ENCODE results near the gene CNPY3. TPM values are rescaled to one million over a fixed set of nuclear protein-coding genes. Genes with fewer than 3 reads are reported as not detected.

CNPY3 gene
- total RNA-seq, 1 donor = 33.3 TPM

DNA sequence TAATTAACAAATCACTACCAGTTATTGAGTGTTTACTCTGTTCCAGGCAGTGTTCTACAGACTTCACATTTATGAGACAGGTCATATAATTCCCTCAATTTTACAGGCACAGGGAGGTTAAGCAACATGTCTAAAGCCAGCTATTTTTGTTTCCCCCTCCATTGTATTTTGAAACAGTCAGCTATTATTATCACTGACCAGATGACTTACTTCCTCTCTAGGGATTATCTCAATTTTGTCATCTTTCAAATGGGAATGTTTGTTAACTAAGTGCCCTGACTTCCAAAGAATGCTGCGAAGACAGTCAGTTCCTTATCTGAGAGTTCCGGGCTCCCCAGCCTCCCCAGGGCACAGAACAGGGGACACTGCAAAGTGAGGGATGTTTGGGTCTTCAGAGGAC lies 5.6 kb upstream of the CNPY3 start:
- Histone ChIP-seq H3K4me3 (ENCODE audit: insufficient read depth, low read length) (no peak overlapping the region), H3K27me3 (ENCODE audit: insufficient read depth, low read length) (no peaks in the 10 kb centered on the region), H2AFZ (ENCODE audit: low read length) (no peak overlapping the region), H3K4me2 (ENCODE audit: insufficient read depth, low read length) (no peak overlapping the region), H3K4me1 (ENCODE audit: insufficient read depth, low read length) (peaks cover 3% of the 10 kb centered on the region), H3K27ac (ENCODE audit: low read depth, low read length) (no peak overlapping the region), H3K9me3 (ENCODE audit: low read depth, low read length) (no peaks in the 10 kb centered on the region), H3K36me3 (ENCODE audit: insufficient read depth, low read length) (no peaks in the 10 kb centered on the region), H3K79me2 (ENCODE audit: insufficient read depth, low read length) (no peaks in the 10 kb centered on the region), H4K20me1 (ENCODE audit: insufficient read depth, low read length) (no peaks in the 10 kb centered on the region)
- no peak for DNase-seq (ENCODE audit: insufficient read length, low spot score, missing footprints)
- TF ChIP-seq, protein P1, sequence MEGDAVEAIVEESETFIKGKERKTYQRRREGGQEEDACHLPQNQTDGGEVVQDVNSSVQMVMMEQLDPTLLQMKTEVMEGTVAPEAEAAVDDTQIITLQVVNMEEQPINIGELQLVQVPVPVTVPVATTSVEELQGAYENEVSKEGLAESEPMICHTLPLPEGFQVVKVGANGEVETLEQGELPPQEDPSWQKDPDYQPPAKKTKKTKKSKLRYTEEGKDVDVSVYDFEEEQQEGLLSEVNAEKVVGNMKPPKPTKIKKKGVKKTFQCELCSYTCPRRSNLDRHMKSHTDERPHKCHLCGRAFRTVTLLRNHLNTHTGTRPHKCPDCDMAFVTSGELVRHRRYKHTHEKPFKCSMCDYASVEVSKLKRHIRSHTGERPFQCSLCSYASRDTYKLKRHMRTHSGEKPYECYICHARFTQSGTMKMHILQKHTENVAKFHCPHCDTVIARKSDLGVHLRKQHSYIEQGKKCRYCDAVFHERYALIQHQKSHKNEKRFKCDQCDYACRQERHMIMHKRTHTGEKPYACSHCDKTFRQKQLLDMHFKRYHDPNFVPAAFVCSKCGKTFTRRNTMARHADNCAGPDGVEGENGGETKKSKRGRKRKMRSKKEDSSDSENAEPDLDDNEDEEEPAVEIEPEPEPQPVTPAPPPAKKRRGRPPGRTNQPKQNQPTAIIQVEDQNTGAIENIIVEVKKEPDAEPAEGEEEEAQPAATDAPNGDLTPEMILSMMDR (IDR thresholded peaks at IDR 0.05; ENCODE audit: extremely low read depth, low read depth, low read length) = no peak

DNA sequence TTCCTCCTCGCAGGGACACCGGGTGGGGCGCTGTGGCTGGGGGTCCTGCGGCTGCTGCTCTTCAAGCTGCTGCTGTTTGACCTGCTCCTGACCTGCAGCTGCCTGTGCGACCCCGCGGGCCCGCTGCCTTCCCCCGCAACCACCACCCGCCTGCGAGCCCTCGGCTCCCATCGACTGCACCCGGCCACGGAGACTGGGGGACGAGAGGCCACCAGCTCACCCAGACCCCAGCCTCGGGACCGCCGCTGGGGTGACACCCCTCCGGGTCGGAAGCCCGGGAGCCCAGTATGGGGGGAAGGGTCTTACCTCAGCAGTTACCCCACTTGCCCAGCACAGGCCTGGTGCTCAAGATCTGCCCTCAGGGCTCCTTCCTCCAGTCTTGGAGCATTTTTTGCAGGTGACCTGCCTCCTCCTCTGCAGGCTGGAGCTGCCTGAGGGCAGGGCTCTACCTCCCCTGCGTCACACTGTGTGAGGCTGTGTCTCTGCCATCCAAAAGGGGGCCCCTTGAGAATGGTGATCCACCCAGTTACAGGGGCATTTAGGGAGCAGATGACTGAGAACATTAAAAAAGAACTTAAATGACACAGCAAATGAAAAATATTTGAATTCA lies 3.9 kb upstream of the CNPY3 start:
- Histone ChIP-seq H3K4me1 (ENCODE audit: insufficient read depth, low read length) (peaks cover 3% of the 10 kb centered on the region), H2AFZ (ENCODE audit: low read length) (no peak overlapping the region), H3K27me3 (ENCODE audit: insufficient read depth, low read length) (no peaks in the 10 kb centered on the region), H3K4me2 (ENCODE audit: insufficient read depth, low read length) (no peak overlapping the region), H3K4me3 (ENCODE audit: insufficient read depth, low read length) (no peak overlapping the region), H4K20me1 (ENCODE audit: insufficient read depth, low read length) (no peaks in the 10 kb centered on the region), H3K27ac (ENCODE audit: low read depth, low read length) (no peak overlapping the region), H3K79me2 (ENCODE audit: insufficient read depth, low read length) (peaks cover under 1% of the 10 kb centered on the region), H3K36me3 (ENCODE audit: insufficient read depth, low read length) (no peaks in the 10 kb centered on the region), H3K9me3 (ENCODE audit: low read depth, low read length) (no peaks in the 10 kb centered on the region)
- TF ChIP-seq, protein P1 (IDR thresholded peaks at IDR 0.05; ENCODE audit: extremely low read depth, low read depth, low read length) = no peak
- no peak for DNase-seq (ENCODE audit: insufficient read length, low spot score, missing footprints)

DNA sequence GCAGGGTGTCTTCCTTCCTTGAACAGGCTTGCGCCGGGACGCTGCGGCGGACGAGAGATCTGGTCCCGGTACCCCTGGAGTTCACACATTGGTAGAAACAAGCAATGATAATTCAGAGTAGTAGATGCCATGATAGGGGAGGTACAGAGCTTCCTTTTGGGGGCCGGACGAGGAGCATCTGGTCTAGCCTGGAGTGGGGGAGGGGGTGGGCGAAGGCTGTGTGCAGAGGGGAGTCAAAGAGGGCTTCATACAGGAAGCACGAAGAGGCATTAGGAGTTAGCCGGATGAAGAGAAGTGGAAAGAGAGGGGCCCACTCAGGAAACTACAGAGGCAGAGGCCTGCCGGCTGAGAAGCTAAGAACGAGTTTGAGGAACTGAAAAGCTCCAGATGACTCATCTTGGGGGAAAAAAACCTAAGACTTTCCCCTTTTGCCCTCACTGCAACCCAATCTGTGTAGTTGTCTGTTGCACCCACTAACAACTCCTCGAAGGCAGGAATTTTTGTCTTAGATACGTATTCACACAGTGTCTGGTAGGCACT lies 611 bp downstream of the CNPY3 start:
- peak overlapping the region; percentile 94 for H2AFZ ChIP-seq (ENCODE audit: low read length)
- H3K4me2 ChIP-seq (ENCODE audit: insufficient read depth, low read length) = peak overlapping the region; percentile 91
- TF ChIP-seq, protein P1 (IDR thresholded peaks at IDR 0.05; ENCODE audit: extremely low read depth, low read depth, low read length) = no peak
- H4K20me1 ChIP-seq (ENCODE audit: insufficient read depth, low read length) = peaks cover 3% of the 10 kb centered on the region
- H3K27ac ChIP-seq (ENCODE audit: low read depth, low read length) = peak overlapping the region; percentile 91
- peaks cover 12% of the 10 kb centered on the region for H3K4me1 ChIP-seq (ENCODE audit: insufficient read depth, low read length)
- peak; percentile 87 for DNase-seq (ENCODE audit: insufficient read length, low spot score, missing footprints)
- H3K79me2 ChIP-seq (ENCODE audit: insufficient read depth, low read length) = peaks cover 41% of the 10 kb centered on the region
- H3K27me3 ChIP-seq (ENCODE audit: insufficient read depth, low read length) = no peaks in the 10 kb centered on the region
- H3K9me3 ChIP-seq (ENCODE audit: low read depth, low read length) = no peaks in the 10 kb centered on the region
- peaks cover 7% of the 10 kb centered on the region for H3K36me3 ChIP-seq (ENCODE audit: insufficient read depth, low read length)
- H3K4me3 ChIP-seq (ENCODE audit: insufficient read depth, low read length) = peak overlapping the region; percentile 88

DNA sequence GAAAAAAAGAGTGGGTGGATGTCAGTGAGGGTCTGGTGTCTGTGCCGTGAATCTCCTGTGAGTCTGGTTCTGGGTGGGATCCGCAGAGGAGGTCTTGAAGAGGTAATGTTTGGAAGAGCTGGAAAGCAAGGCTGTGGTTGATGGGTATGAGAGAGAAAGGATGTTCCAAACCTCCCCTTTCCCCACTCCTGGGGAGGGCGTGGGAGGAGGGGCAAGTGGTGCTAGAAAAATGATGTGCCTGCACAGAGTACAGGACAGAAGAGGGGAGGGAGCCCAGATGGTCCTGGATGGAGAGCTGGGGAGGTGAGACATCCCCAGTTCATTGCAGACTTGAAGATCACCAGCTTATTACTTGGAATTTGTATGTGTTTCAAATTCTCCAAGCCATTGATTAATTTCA lies 3.1 kb downstream of the CNPY3 start:
- Histone ChIP-seq H3K4me1 (ENCODE audit: insufficient read depth, low read length) (peaks cover 12% of the 10 kb centered on the region), H3K4me3 (ENCODE audit: insufficient read depth, low read length) (no peak overlapping the region), H3K4me2 (ENCODE audit: insufficient read depth, low read length) (no peak overlapping the region), H3K79me2 (ENCODE audit: insufficient read depth, low read length) (peaks cover 46% of the 10 kb centered on the region), H4K20me1 (ENCODE audit: insufficient read depth, low read length) (peaks cover 3% of the 10 kb centered on the region), H3K27ac (ENCODE audit: low read depth, low read length) (no peak overlapping the region), H3K36me3 (ENCODE audit: insufficient read depth, low read length) (peaks cover 17% of the 10 kb centered on the region), H2AFZ (ENCODE audit: low read length) (no peak overlapping the region), H3K27me3 (ENCODE audit: insufficient read depth, low read length) (no peaks in the 10 kb centered on the region), H3K9me3 (ENCODE audit: low read depth, low read length) (no peaks in the 10 kb centered on the region)
- TF ChIP-seq, protein P1 (IDR thresholded peaks at IDR 0.05; ENCODE audit: extremely low read depth, low read depth, low read length) = no peak
- peak; percentile 13 for DNase-seq (ENCODE audit: insufficient read length, low spot score, missing footprints)

Data from osteoblast (primary cell).